Prostate gland (tissue), 2 donors: ENCODE measurements around the gene CDC14B. TPM values are rescaled to one million over a fixed set of nuclear protein-coding genes. Genes with fewer than 3 reads are reported as not detected.

Experiments used
- DNase-seq: peaks from one replicate; pipeline ENCODE4 v3.0.0-alpha.2; 2019; ENCODE audit warnings: low spot score
- H3K27ac ChIP-seq, 2 donors: fragments of 200-600 bp; sonication (generic); 2 replicates each; pipeline ENCODE4 v1.5.1; 2017 to 2019
- H3K27me3 ChIP-seq: fragments of 200-600 bp; sonication (generic); replicated peaks from 2 replicates; pipeline ENCODE4 v1.5.1; 2019; ENCODE audit not compliant: insufficient read depth
- H3K36me3 ChIP-seq, 2 donors: fragments of 200-600 bp; sonication (generic); 1 replicate in 1 of 2; 2 replicates in 1 of 2; pipeline versions ENCODE4 v1.5.1 to v1.8.1; 2017 to 2019
- H3K4me1 ChIP-seq: fragments of 200-600 bp; sonication (generic); replicated peaks from 2 replicates; pipeline ENCODE4 v1.5.1; 2019
- H3K4me3 ChIP-seq, 2 donors: fragments of 200-600 bp; sonication (generic); 2 replicates each; pipeline ENCODE4 v1.5.1; 2017 to 2019
- H3K9me3 ChIP-seq: fragments of 200-600 bp; sonication (generic); 2 replicates; pipeline ENCODE4 v1.5.1; 2017
- CTCF ChIP-seq, 4 experiments: fragments of 200-600 bp in 2 of 4; fragments of 450-650 bp in 2 of 4; sonication (generic) in 2 of 4; IDR thresholded peaks; 1 replicate in 3 of 4; 2 replicates in 1 of 4; pipeline ENCODE4 v1.5.1; 2016 to 2019; ENCODE audit warnings: antibody characterized with exemption in 4 of 4, mild to moderate bottlenecking in 2 of 4, moderate library complexity in 2 of 4
- POLR2A ChIP-seq: fragments of 450-650 bp; IDR thresholded peaks from one replicate; pipeline ENCODE4 v1.6.1; 2016; ENCODE audit warnings: antibody characterized with exemption, mild to moderate bottlenecking
- POLR2AphosphoS5 ChIP-seq: sonication (generic); formaldehyde crosslinking; IDR thresholded peaks from one replicate; pipeline ENCODE4 v1.6.1; 2017; ENCODE audit warnings: antibody characterized with exemption
- WGBS: methylation state at CpG from one replicate; pipeline ENCODE4 v1.1.5; 2018; 5-methylcytosine and 5-hydroxymethylcytosine counted together
- intact Hi-C: fragments of 100-400 bp; cut with DNase I; formaldehyde crosslinking; loops from one replicate; pipeline ENCODE4 v1.14.2; 2022
- total RNA-seq, 2 donors: library from RNA; depleted of rRNA; stranded (reverse); fragments of >200 nt; gene quantifications; one replicate each; pipeline ENCODE4 v1.1.0, GENCODE V29; 2016

CDC14B gene
- total RNA-seq, 2 donors from 2014 or later, result 27.0 to 34.7 TPM

GRCh38 chr9:96476591-96476990, 143.1 kb downstream of the CDC14B start:
- TF ChIP-seq POLR2AphosphoS5, result no peak
- TF ChIP-seq CTCF (IDR thresholded peaks at IDR 0.05), result no peak
- no peak for TF ChIP-seq POLR2A
- no peak for DNase-seq

GRCh38 chr9:96476013-96476412, 143.6 kb downstream of the CDC14B start:
- DNase-seq, result no peak
- Histone ChIP-seq H3K36me3 (no peaks in the 10 kb centered on the region), H3K27ac (no peak overlapping the region), H3K4me1 (no peaks in the 10 kb centered on the region), H3K9me3 (no peaks in the 10 kb centered on the region), H3K4me3 (no peak overlapping the region), H3K27me3 (no peaks in the 10 kb centered on the region)
- TF ChIP-seq POLR2AphosphoS5 (no peak), POLR2A (no peak), CTCF (IDR thresholded peaks at IDR 0.05) (no peak)
- intact Hi-C loops, result no loop called here
- 96% methylated on average over 4 of the region's 4 CpGs for WGBS

More at GRCh38 chr9:96476591-96476990, 143.1 kb downstream of the CDC14B start:
- Histone ChIP-seq H3K27ac (no peak overlapping the region), H3K36me3 (no peaks in the 10 kb centered on the region), H3K4me3 (no peak overlapping the region), H3K9me3 (no peaks in the 10 kb centered on the region), H3K27me3 (no peaks in the 10 kb centered on the region), H3K4me1 (no peaks in the 10 kb centered on the region)
- intact Hi-C loops, result no loop called here
- 88% methylated on average over 5 of the region's 5 CpGs for WGBS

GRCh38 chr9:96467784-96468183, 151.9 kb downstream of the CDC14B start:
- no peaks in the 10 kb centered on the region for H3K4me1 ChIP-seq
- intact Hi-C loops, result no loop called here
- no peaks in the 10 kb centered on the region for H3K27me3 ChIP-seq
- WGBS, result 98% methylated on average over 5 of the region's 5 CpGs
- no peaks in the 10 kb centered on the region for H3K36me3 ChIP-seq
- H3K4me3 ChIP-seq, result no peak overlapping the region
- DNase-seq, result no peak
- H3K9me3 ChIP-seq, result no peaks in the 10 kb centered on the region
- TF ChIP-seq POLR2A (no peak), CTCF (IDR thresholded peaks at IDR 0.05) (no peak), POLR2AphosphoS5 (no peak)
- H3K27ac ChIP-seq, result no peak overlapping the region

- WGBS, result 77% methylated on average over 6 of the region's 6 CpGs
- no peak for DNase-seq
- Histone ChIP-seq H3K27ac (no peak overlapping the region), H3K36me3 (no peaks in the 10 kb centered on the region), H3K4me3 (no peak overlapping the region), H3K4me1 (no peaks in the 10 kb centered on the region), H3K27me3 (no peaks in the 10 kb centered on the region), H3K9me3 (no peaks in the 10 kb centered on the region)
- TF ChIP-seq POLR2AphosphoS5 (no peak), POLR2A (no peak), CTCF (IDR thresholded peaks at IDR 0.05) (no peak)
- intact Hi-C loops, result no loop called here
These were observed 155.2 kb downstream of the CDC14B start for GRCh38 chr9:96464426-96464825.

- WGBS, result 87% methylated on average over 6 of the region's 6 CpGs
- TF ChIP-seq CTCF (IDR thresholded peaks at IDR 0.05), result no peak
- TF ChIP-seq POLR2A, result no peak
- TF ChIP-seq POLR2AphosphoS5, result no peak
- Histone ChIP-seq H3K36me3 (no peaks in the 10 kb centered on the region), H3K27me3 (no peaks in the 10 kb centered on the region), H3K27ac (no peak overlapping the region), H3K9me3 (no peaks in the 10 kb centered on the region), H3K4me3 (no peak overlapping the region), H3K4me1 (no peaks in the 10 kb centered on the region)
- no peak for DNase-seq
- intact Hi-C loops, result no loop called here
These were observed 157.1 kb downstream of the CDC14B start for GRCh38 chr9:96462541-96462940.
